HG03159 (cell line): ENCODE measurements around the gene TPGS2.
"Not testable (repeated sequence)": the region's sequence is repeated elsewhere in the genome, so short reads cannot be mapped to it uniquely, and the experiment has no call there.

Experiments
- ATAC-seq: cut with Tn5 transposase; IDR thresholded peaks from one replicate; pipeline ENCODE4 v1.9.1; 2021; ENCODE audit warnings: mild to moderate bottlenecking, moderate library complexity; ENCODE audit not compliant: unreplicated experiment

TPGS2 gene

GRCh38 chr18:36780748-36781147, 48.1 kb downstream of the TPGS2 start:
- ATAC-seq: no peak

- ATAC-seq: no peak
Observed at GRCh38 chr18:36777566-36777965, 51.2 kb downstream of the TPGS2 start.

GRCh38 chr18:36776650-36777049, 52.2 kb downstream of the TPGS2 start:
- no peak for ATAC-seq

- ATAC-seq: no peak
Observed at GRCh38 chr18:36775396-36775795, 53.4 kb downstream of the TPGS2 start.

- ATAC-seq: no peak
Observed at GRCh38 chr18:36772241-36772723, 56.5 kb downstream of the TPGS2 start.

- ATAC-seq: peak; percentile 61
Observed at GRCh38 chr18:36771245-36771644, 57.6 kb downstream of the TPGS2 start.

- no peak for ATAC-seq
Observed at GRCh38 chr18:36770315-36770946, 58.4 kb downstream of the TPGS2 start.

- ATAC-seq: no peak
Observed at GRCh38 chr18:36769611-36770314, 59.0 kb downstream of the TPGS2 start.

- ATAC-seq: no peak
Observed at GRCh38 chr18:36769172-36769571, 59.6 kb downstream of the TPGS2 start.

- no peak for ATAC-seq
Observed at GRCh38 chr18:36766836-36767235, 62.0 kb downstream of the TPGS2 start.

GRCh38 chr18:36762965-36763364, 65.8 kb downstream of the TPGS2 start:
- not testable (repeated sequence) for ATAC-seq

GRCh38 chr18:36762074-36762473, 66.7 kb downstream of the TPGS2 start:
- no peak for ATAC-seq

- no peak for ATAC-seq
Observed at GRCh38 chr18:36761186-36761698, 67.6 kb downstream of the TPGS2 start.

GRCh38 chr18:36760598-36760997, 68.2 kb downstream of the TPGS2 start:
- no peak for ATAC-seq

GRCh38 chr18:36759167-36759776, 69.5 kb downstream of the TPGS2 start:
- ATAC-seq: no peak

GRCh38 chr18:36758623-36759022, 70.2 kb downstream of the TPGS2 start:
- ATAC-seq: no peak

- ATAC-seq: no peak
Observed at GRCh38 chr18:36757991-36758390, 70.8 kb downstream of the TPGS2 start.

- no peak for ATAC-seq
Observed at GRCh38 chr18:36757081-36757480, 71.7 kb downstream of the TPGS2 start.

- ATAC-seq: no peak
Observed at GRCh38 chr18:36756242-36756641, 72.6 kb downstream of the TPGS2 start.

- no peak for ATAC-seq
Observed at GRCh38 chr18:36752929-36753865, 75.6 kb downstream of the TPGS2 start.
